Sigmoid colon (tissue), 4 donors: Measurements from ENCODE around the gene TYW3.

Experiments
- CTCF ChIP-seq, 4 experiments: fragments of 450-650 bp in 3 of 4; fragments of 200-600 bp in 1 of 4; IDR thresholded peaks; one replicate each; pipeline ENCODE4 v1.5.1; 2016 to 2019; ENCODE audit warnings: antibody characterized with exemption in 4 of 4, mild to moderate bottlenecking in 3 of 4, moderate library complexity in 2 of 4
- EP300 ChIP-seq, 4 donors: sonication (generic); formaldehyde crosslinking; IDR thresholded peaks; one replicate each; pipeline ENCODE4 v1.6.1; 2017; ENCODE audit warnings: antibody characterized with exemption in 4 of 4
- POLR2AphosphoS5 ChIP-seq, 4 donors: sonication (generic); formaldehyde crosslinking; IDR thresholded peaks; one replicate each; pipeline ENCODE4 v1.6.1; 2017; ENCODE audit warnings: antibody characterized with exemption in 4 of 4

- TF ChIP-seq CTCF (IDR thresholded peaks at IDR 0.05), result no peak
- TF ChIP-seq POLR2AphosphoS5 (IDR thresholded peaks at IDR 0.05), result no peak
- no peak for TF ChIP-seq EP300 (IDR thresholded peaks at IDR 0.05)
Measured at GRCh38 chr1:74703386-74704182, 29.4 kb upstream of the TYW3 start.
